ENCODE data around the gene KIZ.

KIZ gene

GRCh38 chr20:21224217-21224616 lies 98.3 kb downstream of the KIZ start:
- DNase-seq (ENCODE audit: low read depth): no peak
- H3K4me3 ChIP-seq (ENCODE audit: low read length): no peak overlapping the region
- no peak for TF ChIP-seq CTCF (conservative IDR thresholded peaks at IDR 0.05; ENCODE audit: low read depth, low read length)

- no peak for TF ChIP-seq CTCF (conservative IDR thresholded peaks at IDR 0.05; ENCODE audit: low read depth, low read length)
- no peak for DNase-seq (ENCODE audit: low read depth)
- no peak overlapping the region for H3K4me3 ChIP-seq (ENCODE audit: low read length)
Measured at GRCh38 chr20:21225215-21225947, 99.5 kb downstream of the KIZ start.

- no peak for DNase-seq (ENCODE audit: low read depth)
- no peak overlapping the region for H3K4me3 ChIP-seq (ENCODE audit: low read length)
- no peak for TF ChIP-seq CTCF (conservative IDR thresholded peaks at IDR 0.05; ENCODE audit: low read depth, low read length)
Measured at GRCh38 chr20:21228511-21228910, 102.6 kb downstream of the KIZ start.

GRCh38 chr20:21229163-21229562 lies 103.3 kb downstream of the KIZ start:
- no peak for DNase-seq (ENCODE audit: low read depth)
- TF ChIP-seq CTCF (conservative IDR thresholded peaks at IDR 0.05; ENCODE audit: low read depth, low read length): no peak

GRCh38 chr20:21230220-21230619 lies 104.3 kb downstream of the KIZ start:
- no peak for DNase-seq (ENCODE audit: low read depth)
- no peak overlapping the region for H3K4me3 ChIP-seq (ENCODE audit: low read length)
- TF ChIP-seq CTCF (conservative IDR thresholded peaks at IDR 0.05; ENCODE audit: low read depth, low read length): no peak

More at GRCh38 chr20:21229163-21229562, 103.3 kb downstream of the KIZ start:
- H3K4me3 ChIP-seq (ENCODE audit: low read length): no peak overlapping the region

- H3K4me3 ChIP-seq (ENCODE audit: low read length): no peak overlapping the region
- TF ChIP-seq CTCF (conservative IDR thresholded peaks at IDR 0.05; ENCODE audit: low read depth, low read length): no peak
- DNase-seq (ENCODE audit: low read depth): no peak
Measured at GRCh38 chr20:21230686-21231085, 104.8 kb downstream of the KIZ start.

- DNase-seq (ENCODE audit: low read depth): no peak
- no peak overlapping the region for H3K4me3 ChIP-seq (ENCODE audit: low read length)
- no peak for TF ChIP-seq CTCF (conservative IDR thresholded peaks at IDR 0.05; ENCODE audit: low read depth, low read length)
Measured at GRCh38 chr20:21232546-21233280, 106.8 kb downstream of the KIZ start.

Measured in retinal pigment epithelial cell (primary cell).